Measurements from ENCODE around the gene DR1. TPM values are rescaled to one million over a fixed set of nuclear protein-coding genes. Genes with fewer than 3 reads are reported as not detected.

DR1 gene
- total RNA-seq, 1 donor from 2014 or later: 64.8 TPM

DNA sequence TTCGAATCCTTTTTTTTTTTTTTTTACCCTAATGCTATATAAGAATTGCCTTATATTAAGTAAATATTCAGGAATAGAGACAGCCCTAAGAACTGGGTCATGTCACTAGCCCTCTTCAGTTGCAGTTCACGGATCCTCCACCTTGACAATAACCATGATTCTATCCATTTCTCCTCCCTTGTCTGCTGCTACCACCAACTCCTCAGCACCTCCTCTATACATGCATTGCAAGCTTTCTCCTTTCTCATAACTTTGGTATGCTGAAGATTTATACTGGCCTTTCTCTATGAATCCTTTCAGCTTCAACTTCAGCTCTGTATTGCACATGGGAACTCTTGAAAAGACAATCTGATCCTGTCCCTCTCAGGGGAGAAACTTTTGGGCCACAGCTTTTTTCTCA, 14.3 kb upstream of the DR1 start:
- Histone ChIP-seq H3K36me3 (ENCODE audit: control insufficient read depth, insufficient read depth, low read length) (no peaks in the 10 kb centered on the region), H3K4me3 (ENCODE audit: low read depth, low read length) (no peak overlapping the region), H3K27me3 (ENCODE audit: control insufficient read depth, insufficient read depth, low read length) (no peaks in the 10 kb centered on the region)
- TF ChIP-seq, protein P1, sequence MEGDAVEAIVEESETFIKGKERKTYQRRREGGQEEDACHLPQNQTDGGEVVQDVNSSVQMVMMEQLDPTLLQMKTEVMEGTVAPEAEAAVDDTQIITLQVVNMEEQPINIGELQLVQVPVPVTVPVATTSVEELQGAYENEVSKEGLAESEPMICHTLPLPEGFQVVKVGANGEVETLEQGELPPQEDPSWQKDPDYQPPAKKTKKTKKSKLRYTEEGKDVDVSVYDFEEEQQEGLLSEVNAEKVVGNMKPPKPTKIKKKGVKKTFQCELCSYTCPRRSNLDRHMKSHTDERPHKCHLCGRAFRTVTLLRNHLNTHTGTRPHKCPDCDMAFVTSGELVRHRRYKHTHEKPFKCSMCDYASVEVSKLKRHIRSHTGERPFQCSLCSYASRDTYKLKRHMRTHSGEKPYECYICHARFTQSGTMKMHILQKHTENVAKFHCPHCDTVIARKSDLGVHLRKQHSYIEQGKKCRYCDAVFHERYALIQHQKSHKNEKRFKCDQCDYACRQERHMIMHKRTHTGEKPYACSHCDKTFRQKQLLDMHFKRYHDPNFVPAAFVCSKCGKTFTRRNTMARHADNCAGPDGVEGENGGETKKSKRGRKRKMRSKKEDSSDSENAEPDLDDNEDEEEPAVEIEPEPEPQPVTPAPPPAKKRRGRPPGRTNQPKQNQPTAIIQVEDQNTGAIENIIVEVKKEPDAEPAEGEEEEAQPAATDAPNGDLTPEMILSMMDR (IDR thresholded peaks at IDR 0.05; ENCODE audit: insufficient read depth, low read length, severe bottlenecking): no peak
- no peak for FAIRE-seq
- peak; percentile 25 for DNase-seq (ENCODE audit: low read depth)

DNA sequence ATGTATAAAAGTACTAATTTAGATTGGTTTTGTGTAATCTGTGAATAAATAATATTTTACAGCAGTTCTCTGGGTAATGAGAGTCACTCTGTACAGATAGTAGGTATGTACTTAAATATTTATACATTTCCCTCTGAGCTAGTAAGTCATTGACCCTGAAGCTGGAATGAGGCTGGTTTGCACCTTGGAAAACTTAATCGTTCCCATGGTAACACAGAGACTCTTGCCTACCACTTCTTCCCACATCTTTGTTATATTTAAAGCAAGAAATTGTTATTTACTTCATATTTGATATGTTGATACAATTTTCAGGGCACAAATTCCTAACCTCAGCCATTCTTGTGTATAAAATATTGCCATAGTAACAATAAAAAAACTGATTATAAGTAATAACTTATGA, 13.3 kb upstream of the DR1 start:
- no peak for FAIRE-seq
- no peak overlapping the region for H3K4me3 ChIP-seq (ENCODE audit: low read depth, low read length)
- no peak for DNase-seq (ENCODE audit: low read depth)
- no peaks in the 10 kb centered on the region for H3K27me3 ChIP-seq (ENCODE audit: control insufficient read depth, insufficient read depth, low read length)
- H3K36me3 ChIP-seq (ENCODE audit: control insufficient read depth, insufficient read depth, low read length): no peaks in the 10 kb centered on the region
- TF ChIP-seq, protein P1 (IDR thresholded peaks at IDR 0.05; ENCODE audit: insufficient read depth, low read length, severe bottlenecking): no peak

DNA sequence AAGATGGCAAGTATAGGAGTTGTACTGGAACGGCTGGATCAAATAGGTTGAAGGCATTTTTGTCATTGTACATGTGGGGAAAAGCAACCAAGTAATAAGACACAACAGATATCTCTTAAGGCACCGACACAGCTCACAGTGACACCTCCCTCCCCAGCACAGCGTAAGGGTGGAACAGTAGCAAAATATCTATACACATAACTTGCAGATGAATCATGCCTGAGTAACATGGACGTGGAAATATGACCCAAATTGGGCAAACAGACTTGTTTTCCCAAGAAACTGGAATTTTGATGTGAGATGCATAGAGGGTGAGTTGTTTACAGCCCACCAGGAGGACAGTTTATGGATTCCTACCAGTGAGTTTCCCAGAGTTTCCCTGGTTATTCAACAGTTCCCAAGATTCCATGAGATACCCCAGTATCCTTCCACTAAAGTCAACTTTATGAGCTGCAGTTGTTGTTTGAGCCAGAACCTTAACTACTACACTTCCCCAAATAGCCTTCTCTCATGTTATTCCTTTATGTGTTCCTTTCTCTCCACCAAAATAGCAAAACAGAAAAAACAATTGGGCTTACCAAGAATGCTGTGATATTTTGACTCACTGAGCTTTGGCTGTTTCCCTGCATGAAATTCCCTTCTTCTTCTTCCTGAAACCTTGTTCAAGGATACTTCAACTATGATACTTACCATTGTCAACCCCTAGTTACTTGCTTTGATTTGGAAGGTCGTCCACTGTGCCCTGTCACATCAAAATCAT, 7.1 kb upstream of the DR1 start:
- DNase-seq (ENCODE audit: low read depth): peak; percentile 92
- TF ChIP-seq, protein P1 (IDR thresholded peaks at IDR 0.05; ENCODE audit: insufficient read depth, low read length, severe bottlenecking): no peak
- no peak overlapping the region for H3K4me3 ChIP-seq (ENCODE audit: low read depth, low read length)
- FAIRE-seq: peak; percentile 28
- H3K27me3 ChIP-seq (ENCODE audit: control insufficient read depth, insufficient read depth, low read length): no peaks in the 10 kb centered on the region
- no peaks in the 10 kb centered on the region for H3K36me3 ChIP-seq (ENCODE audit: control insufficient read depth, insufficient read depth, low read length)

DNA sequence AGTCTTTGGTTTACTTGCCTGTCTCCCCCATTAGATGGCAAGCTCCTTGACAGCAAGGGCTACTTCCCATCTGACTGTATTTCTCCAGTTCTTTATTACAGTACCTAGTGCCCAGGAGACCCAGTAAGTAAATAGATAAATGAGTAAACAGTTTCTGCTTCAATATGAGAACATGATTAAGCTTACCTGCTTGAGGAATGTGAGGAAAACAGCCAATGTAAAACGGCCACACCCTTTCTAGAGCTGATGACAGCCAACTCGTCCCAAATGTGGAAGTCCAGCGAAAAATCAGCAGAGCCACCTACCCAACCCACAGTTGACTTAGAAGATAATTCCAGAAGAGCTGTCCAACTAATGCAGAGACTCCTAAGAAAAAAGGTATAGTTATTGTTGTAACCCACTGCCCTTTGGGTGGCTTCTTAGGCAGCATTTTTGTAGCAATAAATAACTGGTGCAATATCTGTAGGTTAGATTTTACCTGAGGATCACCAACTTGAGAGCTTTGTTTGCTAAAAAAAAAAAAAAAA, 6.5 kb upstream of the DR1 start:
- Histone ChIP-seq H3K36me3 (ENCODE audit: control insufficient read depth, insufficient read depth, low read length) (no peaks in the 10 kb centered on the region), H3K4me3 (ENCODE audit: low read depth, low read length) (no peak overlapping the region), H3K27me3 (ENCODE audit: control insufficient read depth, insufficient read depth, low read length) (no peaks in the 10 kb centered on the region)
- DNase-seq (ENCODE audit: low read depth) (peak; percentile 62), FAIRE-seq (no peak)
- TF ChIP-seq, protein P1 (IDR thresholded peaks at IDR 0.05; ENCODE audit: insufficient read depth, low read length, severe bottlenecking): no peak

DNA sequence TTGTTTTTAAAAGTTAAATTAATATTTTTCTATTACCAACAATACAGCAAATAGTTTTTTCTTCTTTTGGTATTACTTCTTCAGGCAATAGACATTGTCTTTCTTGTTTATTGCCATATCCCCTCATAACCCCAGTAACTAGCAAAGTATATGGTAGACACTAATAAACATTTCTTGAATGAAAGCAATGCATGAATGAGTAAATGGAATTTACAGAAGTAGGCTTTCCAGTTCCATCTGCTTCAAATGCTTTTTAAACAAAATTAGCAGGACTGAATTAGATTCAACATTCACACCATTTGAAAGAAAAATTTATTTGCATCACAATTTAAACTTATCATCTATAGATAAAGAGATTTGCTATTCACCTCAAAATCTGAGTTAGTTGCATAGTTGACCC, 5.6 kb upstream of the DR1 start:
- Histone ChIP-seq H3K27me3 (ENCODE audit: control insufficient read depth, insufficient read depth, low read length) (no peaks in the 10 kb centered on the region), H3K36me3 (ENCODE audit: control insufficient read depth, insufficient read depth, low read length) (no peaks in the 10 kb centered on the region), H3K4me3 (ENCODE audit: low read depth, low read length) (no peak overlapping the region)
- no peak for FAIRE-seq
- no peak for DNase-seq (ENCODE audit: low read depth)
- TF ChIP-seq, protein P1 (IDR thresholded peaks at IDR 0.05; ENCODE audit: insufficient read depth, low read length, severe bottlenecking): no peak

Measured in bronchial epithelial cell (primary cell).